GM21619 (cell line): Measurements from ENCODE around the gene MRLN.

Experiments
- ATAC-seq: cut with Tn5 transposase; IDR thresholded peaks from one replicate; pipeline ENCODE4 v1.9.1; 2021; ENCODE audit not compliant: unreplicated experiment

Gene MRLN

DNA sequence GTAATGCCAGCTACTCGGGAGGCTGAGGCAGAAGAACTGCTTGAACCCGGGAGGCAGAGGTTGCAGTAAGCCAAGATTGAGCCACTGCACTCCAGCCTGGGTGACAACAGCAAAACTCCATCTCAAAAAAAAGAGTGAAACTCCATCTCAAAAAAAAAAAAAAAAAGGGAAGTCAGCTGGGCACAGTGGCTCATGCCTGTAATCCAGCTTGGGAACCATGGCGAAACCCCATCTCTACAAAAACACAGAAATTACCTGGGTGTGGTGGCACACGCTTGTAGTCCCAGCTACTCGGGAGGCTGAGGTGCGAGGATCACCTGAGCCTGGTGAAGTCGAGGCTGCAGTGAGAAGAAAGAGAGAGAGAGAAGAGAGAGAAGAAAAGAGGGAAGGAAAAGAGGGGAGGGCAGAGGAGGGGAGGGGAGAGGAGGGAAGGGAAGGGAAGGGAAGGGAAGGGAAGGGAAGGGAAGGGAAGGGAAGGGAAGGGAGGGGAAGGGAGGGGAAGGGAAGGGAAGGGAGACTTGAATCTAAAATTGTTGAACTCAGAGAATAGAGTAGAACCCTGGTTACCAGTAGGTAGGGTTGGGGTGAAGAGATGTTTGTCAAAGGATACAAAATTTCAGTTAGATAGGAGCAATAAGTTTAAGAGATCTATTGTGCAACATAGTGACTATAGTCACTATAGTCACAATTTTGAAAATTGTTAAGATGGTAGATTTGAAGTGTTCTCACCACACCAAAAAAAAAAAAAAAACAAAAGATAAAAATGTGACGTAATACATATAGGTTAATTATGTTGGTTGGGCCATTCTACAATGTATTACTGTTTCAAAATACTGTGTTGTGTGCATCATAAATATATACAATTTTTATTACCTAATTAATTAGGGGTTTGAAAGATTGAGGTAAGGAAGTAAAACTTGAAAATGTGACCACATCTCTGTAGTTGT is 46.1 kb downstream of the MRLN start:
- no peak for ATAC-seq

DNA sequence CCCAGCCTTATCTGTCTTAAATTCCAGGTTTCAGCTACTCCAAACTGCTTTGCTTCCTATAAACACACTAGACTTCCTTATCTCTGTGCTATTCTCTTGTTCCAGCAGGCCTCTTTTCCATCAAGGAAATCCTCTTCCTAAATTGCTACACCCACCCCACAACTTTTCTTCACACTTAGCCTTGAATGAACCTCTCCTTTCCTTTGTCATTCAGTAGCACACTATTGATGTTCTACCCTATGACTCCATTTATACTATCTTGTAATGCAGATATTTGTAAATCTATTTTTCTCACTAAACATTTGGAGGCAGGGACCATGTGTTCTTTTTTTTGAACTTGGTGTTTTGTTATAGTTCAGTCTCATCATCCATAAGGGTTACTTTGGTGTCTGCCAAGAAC is 47.3 kb downstream of the MRLN start:
- no peak for ATAC-seq

DNA sequence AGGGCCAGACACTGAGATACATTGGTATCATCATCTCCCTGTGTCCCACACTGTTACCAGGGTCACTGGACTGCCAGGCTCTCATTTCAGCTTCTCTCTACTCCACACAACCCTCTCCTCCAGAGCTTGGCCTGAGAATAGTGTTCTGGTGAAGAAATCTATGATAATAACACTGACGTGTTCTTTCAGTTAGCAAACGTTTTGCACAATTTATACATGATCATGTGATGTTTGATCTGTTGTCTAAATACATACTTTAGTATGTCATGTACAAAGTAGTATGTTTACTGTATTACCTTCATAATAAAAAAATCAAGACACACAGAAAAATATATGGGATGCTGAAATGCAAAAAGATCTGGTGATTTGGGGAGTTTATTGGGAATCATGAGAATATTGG is 48.6 kb downstream of the MRLN start:
- ATAC-seq, result no peak

DNA sequence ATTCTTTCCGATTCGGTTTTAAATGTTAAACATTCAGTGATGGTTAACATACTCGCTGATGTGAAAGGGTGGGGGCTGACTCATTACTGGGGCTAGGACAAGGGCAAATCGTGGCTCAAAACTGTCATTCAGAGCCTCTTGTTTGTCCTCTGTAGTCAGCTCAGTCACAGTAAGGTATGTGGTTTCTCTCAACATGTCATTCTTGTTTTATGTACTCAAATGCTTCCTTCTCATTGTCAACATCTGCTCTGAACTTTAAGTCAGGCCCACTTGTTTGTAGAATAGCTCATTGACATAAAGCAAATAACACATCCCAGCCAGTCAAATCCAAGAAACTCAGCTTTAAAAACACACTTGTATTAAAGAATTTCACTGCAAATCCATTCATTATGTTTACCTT is 50.9 kb downstream of the MRLN start:
- no peak for ATAC-seq

DNA sequence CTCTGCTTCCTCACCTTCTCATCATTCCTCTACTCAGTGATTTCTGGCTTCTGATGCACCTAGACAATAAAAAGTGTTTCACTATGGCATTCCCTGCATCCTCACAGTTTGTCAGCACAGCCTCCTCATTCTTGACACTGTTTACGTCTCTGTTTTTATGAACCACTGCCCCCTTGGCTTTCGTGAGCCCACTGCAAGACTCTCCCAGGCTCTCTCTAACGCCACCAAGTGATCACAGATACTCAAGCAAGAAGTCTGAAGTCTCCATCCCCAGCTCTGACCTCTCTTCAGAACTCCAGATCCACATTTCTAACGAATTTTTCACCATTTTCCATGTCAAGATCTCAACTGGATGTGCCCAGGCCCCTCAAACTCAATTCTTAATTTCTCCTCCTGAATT is 52.5 kb downstream of the MRLN start:
- no peak for ATAC-seq

DNA sequence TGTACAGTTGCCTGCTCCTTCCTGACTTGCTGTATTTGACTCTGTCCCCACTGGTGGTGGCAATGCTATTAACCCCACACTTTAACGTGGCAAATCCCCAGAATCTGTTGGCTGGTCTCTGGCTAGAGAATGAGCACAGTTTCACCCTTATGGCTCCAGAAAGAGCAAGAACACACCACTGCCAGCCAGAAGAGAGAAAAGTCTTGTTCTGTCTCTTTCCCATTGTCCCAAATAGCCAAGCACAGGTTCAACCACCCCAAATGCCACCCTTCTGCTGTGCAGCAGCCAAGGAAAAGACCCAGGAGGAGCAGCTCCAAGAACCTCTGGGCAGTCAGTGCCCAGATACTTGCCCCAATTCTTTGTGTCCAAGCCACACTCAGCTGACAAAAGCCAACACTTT is 54.9 kb downstream of the MRLN start:
- no peak for ATAC-seq

DNA sequence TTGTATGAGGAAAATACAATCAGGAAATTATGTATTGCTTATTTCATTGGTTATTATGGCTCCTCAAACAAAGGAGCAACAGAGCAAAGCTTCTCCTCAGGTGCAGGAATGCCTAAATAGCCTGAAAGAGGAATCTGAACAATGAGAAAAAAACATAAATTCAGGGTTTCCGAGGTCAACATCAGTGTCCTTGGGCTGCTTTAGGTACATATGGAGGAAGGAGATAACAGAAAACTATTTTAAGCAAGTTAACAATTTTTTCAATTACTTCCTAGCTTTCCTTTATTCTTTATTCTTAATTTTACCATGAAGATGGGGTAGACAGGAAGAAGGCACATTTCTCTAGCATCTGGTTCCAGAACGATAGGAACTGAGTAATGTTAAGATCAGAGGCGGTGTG is 57.6 kb downstream of the MRLN start:
- ATAC-seq, result no peak

DNA sequence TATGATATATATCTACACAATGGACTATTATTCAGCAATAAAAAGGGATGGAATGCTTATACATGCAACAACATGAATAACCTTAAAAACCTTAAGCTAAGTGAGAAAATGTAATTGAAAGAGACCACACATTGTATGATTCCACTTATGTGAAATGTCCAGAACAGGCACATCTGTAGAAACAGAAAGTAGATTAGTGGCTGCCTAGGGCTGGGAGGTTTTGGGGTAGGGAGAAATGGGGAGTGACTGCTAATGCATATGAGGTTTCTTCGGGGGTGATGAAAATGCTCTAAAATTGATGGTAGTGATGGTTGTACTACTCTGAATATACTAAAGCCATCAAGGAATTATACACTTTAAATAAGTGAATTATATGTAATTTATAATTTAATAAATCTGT is 58.3 kb downstream of the MRLN start:
- no peak for ATAC-seq

DNA sequence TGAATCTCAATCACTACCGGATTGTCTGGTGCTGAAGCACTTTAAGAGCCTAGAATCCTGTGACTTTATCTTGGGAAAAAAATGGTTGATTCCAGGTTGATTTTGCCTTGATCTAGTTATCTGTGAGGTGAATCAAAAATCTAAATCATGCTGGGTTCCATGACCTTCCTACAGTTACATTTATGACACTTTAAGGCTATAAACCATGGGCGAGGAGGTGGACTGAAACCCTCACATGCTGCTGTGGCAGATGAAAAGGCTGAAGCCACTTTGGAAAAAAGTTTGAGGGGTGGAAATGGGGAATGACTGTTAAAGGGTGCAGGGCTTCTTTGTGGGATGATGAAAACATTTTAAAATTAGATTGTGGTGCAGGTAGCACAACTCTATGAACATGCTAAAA is 61.1 kb downstream of the MRLN start:
- ATAC-seq, result no peak

DNA sequence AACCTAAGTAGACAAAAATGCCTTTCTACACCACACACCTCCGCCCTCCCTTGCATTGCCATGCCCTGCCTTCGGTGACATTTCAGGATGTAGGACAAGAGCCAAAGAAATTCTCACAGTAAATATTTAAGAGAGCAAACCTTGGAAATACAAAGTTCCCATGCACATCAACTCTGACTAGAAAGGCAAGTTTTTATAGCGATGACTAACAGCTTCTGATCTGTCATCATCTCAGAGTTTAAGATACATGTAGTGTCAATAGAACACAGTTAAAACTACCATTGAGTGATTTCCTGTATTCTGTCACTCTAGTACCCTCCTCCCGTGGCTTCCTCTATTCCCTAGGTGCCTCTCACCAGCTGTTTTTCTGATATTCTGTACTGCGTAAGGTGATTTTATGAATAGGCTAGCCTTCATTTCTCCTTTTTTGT is 64.3 kb downstream of the MRLN start:
- peak; percentile 57 for ATAC-seq

DNA sequence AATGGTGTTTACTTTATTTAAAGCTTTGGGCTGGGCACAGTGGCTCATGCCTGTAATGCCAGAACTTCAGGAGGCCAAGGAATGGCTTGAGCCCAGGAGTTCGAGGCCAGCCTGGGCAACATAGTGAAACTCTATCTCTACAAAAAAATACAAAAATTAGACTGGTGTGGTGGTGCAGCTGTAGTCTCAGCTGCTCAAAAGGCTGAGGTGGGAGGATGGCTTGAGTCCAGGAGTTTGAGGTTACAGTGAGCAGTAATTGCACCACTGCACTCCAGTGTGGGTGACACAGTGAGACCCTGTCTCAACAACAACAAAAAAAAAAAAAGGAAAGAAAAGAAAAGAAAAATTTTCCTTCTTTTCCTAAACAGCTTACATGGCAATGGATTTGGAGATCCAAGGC is 65.6 kb downstream of the MRLN start:
- ATAC-seq, result no peak
